Activated CD4-positive, alpha-beta T cell treated with anti-CD3 and anti-CD28 coated beads, Interleukin-2, amount 50 U/mL, for 48 hours (primary cell): Measurements from ENCODE around the gene CLEC16A.

Experiments used
- DNase-seq, 2 experiments: peaks; one replicate each; pipeline ENCODE4 v3.0.0-alpha.2; 2020

The CLEC16A gene

GRCh38 chr16:11183035-11183812, 238.9 kb downstream of the CLEC16A start:
- no peak for DNase-seq

- no peak for DNase-seq
These were observed 239.6 kb downstream of the CLEC16A start for GRCh38 chr16:11183951-11184350.

- DNase-seq: no peak
These were observed 243.2 kb downstream of the CLEC16A start for GRCh38 chr16:11187522-11188023.

GRCh38 chr16:11188801-11189740, 244.7 kb downstream of the CLEC16A start:
- no peak for DNase-seq

- peak in 1 of 2 experiments; percentile 39 for DNase-seq
These were observed 246.5 kb downstream of the CLEC16A start for GRCh38 chr16:11190588-11191560.

GRCh38 chr16:11191665-11192064, 247.3 kb downstream of the CLEC16A start:
- DNase-seq: no peak

GRCh38 chr16:11193494-11193893, 249.1 kb downstream of the CLEC16A start:
- DNase-seq: no peak

- DNase-seq: no peak
These were observed 250.5 kb downstream of the CLEC16A start for GRCh38 chr16:11194913-11195312.

- DNase-seq: no peak
These were observed 252.0 kb downstream of the CLEC16A start for GRCh38 chr16:11196286-11196828.

- no peak for DNase-seq
These were observed 254.0 kb downstream of the CLEC16A start for GRCh38 chr16:11198375-11198774.

- DNase-seq: no peak
These were observed 254.5 kb downstream of the CLEC16A start for GRCh38 chr16:11198828-11199227.

- no peak for DNase-seq
These were observed 256.2 kb downstream of the CLEC16A start for GRCh38 chr16:11200592-11200991.

- DNase-seq: no peak
These were observed 257.3 kb downstream of the CLEC16A start for GRCh38 chr16:11201498-11202259.

- DNase-seq: no peak
These were observed 258.1 kb downstream of the CLEC16A start for GRCh38 chr16:11202260-11203091.

- DNase-seq: no peak
These were observed 258.8 kb downstream of the CLEC16A start for GRCh38 chr16:11203111-11203623.

- no peak for DNase-seq
These were observed 260.2 kb downstream of the CLEC16A start for GRCh38 chr16:11204513-11205047.

GRCh38 chr16:11205065-11205699, 260.8 kb downstream of the CLEC16A start:
- no peak for DNase-seq

GRCh38 chr16:11205754-11206581, 261.6 kb downstream of the CLEC16A start:
- DNase-seq: peak; percentile 27 to 41
